AG10803 (cell line): ENCODE results near the gene ZCCHC17.
A peak's percentile ranks its signal among the peaks of the same experiment; 100 is the strongest.
"Not testable (repeated sequence)": the region's sequence is repeated elsewhere in the genome, so short reads cannot be mapped to it uniquely, and the experiment has no call there.

Experiments
- DNase-seq: peaks from one replicate; pipeline ENCODE4 v3.0.0; 2010; ENCODE audit warnings: low read depth
- H3K4me3 ChIP-seq: 2 replicates; pipeline ENCODE4 v1.5.1; 2011; ENCODE audit warnings: mild to moderate bottlenecking, low read length, control low read depth
- CTCF ChIP-seq: conservative IDR thresholded peaks from 2 replicates; pipeline ENCODE4 v1.5.1; 2011; ENCODE audit warnings: mild to moderate bottlenecking, low read length, control low read depth, inconsistent platforms

Gene ZCCHC17

GRCh38 chr1:31381394-31382294 is 84.8 kb downstream of the ZCCHC17 start:
- no peak for TF ChIP-seq CTCF
- peak; percentile 50 for DNase-seq
- H3K4me3 ChIP-seq = no peak overlapping the region

DNA sequence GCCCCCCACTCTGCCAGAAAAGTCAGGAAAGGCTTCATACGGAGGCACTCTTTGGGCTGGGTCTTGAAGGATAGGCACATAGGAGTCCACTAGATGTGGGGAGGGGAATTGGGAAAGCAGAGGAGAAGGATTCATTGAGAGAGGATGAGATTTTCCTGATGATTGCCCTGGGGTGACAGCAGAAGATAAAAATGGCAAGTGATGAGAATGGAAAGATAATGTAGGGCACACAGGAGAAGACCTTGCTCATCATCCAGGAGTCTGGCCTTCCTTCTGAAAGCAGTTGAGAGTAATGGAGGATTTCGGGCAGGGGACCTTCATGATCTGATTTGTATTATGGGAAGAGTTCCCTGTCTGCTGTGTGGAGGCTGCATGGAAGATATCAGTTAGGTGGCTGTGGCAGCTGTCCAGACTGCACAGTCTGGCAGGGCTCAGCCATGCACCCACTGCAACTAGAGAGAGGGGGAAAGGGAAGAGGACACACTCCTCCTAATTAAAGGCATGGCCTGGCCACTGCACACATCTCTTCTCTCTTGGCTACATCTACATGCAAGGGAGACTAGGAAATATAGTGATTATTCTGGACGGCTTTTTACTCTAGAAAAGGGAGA is 85.7 kb downstream of the ZCCHC17 start:
- TF ChIP-seq CTCF = no peak
- H3K4me3 ChIP-seq = no peak overlapping the region
- DNase-seq = no peak

- no peak for TF ChIP-seq CTCF
- no peak for DNase-seq
- H3K4me3 ChIP-seq = no peak overlapping the region
Measured at GRCh38 chr1:31383967-31384366, 87.1 kb downstream of the ZCCHC17 start.

- H3K4me3 ChIP-seq, DNase-seq: not testable (repeated sequence)
Measured at GRCh38 chr1:31386576-31387243, 89.9 kb downstream of the ZCCHC17 start.

DNA sequence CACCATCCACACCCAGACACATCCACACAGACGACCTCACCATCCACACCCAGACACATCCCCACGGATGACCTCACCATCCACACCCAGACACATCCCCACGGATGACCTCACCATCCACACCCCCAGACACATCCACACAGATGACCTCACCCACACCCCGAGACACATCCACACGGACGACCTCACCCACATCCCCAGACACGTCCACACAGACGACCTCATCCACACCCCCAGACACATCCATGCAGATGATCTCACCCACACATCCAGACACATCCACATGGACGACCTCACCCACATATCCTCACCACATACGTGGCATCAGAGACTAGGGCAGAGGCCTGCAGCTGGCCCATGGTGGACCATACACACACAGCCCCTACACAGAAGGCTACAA is 90.8 kb downstream of the ZCCHC17 start:
- no peak for TF ChIP-seq CTCF
- no peak overlapping the region for H3K4me3 ChIP-seq
- DNase-seq = no peak

- DNase-seq = no peak
- H3K4me3 ChIP-seq = no peak overlapping the region
- TF ChIP-seq CTCF = no peak
Measured at GRCh38 chr1:31389616-31390015, 92.8 kb downstream of the ZCCHC17 start.

GRCh38 chr1:31390071-31390470 is 93.2 kb downstream of the ZCCHC17 start:
- no peak overlapping the region for H3K4me3 ChIP-seq
- DNase-seq = no peak
- TF ChIP-seq CTCF = no peak
